ENCODE measurements around the gene MSMP.

The MSMP gene

DNA sequence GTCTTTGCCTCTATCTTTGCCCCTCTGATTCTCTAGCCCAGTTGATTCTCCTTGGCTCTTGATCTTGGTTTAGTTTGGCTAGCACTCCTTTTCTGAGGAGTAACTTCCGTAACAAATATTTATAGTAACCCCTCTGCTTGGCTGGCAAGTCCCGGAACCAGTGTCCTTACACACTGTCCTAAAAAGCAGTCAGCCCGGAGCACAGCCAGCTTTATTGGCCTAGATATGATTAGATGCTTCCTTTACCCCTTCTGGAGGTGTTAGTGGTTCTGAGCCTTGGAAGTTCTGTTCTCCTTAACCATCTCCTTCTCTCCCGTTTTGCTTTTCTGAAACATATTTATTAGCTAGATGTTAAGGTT is 17.0 kb upstream of the MSMP start:
- no peak for DNase-seq

- no peak for DNase-seq
Measured at GRCh38 chr9:35769763-35770162, 15.7 kb upstream of the MSMP start.

DNA sequence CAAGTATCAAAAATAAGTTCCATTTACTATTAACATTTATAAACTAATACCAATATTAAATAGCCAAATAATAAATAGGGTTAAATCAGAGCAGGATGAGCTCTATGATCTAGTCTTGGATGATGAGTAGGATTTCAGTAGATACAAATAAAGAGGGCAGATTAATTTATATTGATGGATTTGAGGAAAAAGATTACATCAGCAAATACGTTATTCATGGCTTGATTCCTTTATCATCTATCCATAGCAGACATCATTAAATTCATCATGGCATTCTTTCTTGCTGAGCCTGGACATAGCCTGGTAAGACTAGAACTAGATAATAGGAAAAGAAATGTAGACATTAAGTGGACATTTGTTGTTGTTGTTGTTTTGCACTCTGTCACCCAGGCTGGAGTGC is 13.4 kb upstream of the MSMP start:
- no peak for DNase-seq

DNA sequence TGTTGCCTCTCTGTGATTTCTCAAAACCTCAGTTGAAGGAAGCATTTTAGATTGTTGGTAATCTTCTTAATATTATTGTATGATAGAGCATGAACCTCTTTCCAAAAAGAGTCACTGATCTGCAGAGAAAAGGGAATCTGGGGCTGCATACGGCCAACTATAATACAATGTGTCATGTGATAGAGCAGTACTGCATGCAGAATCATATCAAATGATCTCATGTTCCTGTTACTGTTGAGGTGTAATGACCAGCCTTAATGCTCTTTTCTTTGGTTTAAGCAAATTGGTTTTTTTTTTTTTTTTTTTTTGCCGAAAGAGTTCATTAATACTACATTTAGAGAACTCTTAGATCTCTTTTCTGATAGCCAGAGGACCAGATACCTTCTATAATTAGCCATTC is 12.9 kb upstream of the MSMP start:
- no peak for DNase-seq

GRCh38 chr9:35763803-35764202 is 9.7 kb upstream of the MSMP start:
- DNase-seq, result no peak

GRCh38 chr9:35763181-35763580 is 9.1 kb upstream of the MSMP start:
- no peak for DNase-seq

DNA sequence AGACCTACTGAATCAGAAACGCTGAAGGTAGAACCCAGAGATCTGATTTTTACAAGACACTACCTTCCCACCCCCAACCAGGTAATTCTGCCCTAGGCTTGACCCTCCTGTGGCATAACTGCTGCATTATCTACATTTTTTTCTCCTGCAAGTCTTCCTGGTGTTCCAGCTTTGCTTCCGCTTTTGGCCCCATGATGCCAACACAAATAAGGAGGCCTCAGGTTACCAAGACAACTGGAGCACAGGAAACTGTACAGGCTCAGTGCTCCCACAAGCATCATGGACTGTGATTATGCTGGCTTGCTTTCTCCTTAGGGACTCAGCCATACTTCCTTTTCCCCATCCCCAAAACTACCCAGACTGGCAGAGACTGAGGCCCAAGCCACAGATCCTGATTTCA is 6.6 kb upstream of the MSMP start:
- no peak for DNase-seq

DNA sequence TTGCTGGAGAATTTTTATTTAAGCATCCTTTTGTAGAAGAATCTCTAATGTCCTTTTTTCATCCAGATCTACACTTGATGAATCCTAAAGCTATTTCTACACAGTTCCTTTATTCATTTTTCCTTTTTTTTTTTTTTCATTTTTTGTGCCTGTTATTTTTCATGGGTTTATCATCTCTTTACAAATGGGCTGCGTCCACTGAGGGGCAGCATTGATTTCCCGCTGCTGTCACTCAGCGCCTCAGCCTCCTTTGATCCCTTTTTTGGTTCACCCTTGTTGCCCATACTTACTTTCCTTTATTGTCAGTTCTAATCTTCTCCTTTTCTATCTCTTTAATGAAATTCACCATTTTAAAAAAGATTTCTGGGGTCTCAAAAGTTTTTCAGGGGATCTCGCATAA is 5.7 kb upstream of the MSMP start:
- DNase-seq, result no peak

GRCh38 chr9:35758475-35759050 is 4.5 kb upstream of the MSMP start:
- no peak for DNase-seq

GRCh38 chr9:35757892-35758275 is 3.8 kb upstream of the MSMP start:
- DNase-seq, result no peak

GRCh38 chr9:35757226-35757891 is 3.3 kb upstream of the MSMP start:
- DNase-seq, result peak; percentile 60

DNA sequence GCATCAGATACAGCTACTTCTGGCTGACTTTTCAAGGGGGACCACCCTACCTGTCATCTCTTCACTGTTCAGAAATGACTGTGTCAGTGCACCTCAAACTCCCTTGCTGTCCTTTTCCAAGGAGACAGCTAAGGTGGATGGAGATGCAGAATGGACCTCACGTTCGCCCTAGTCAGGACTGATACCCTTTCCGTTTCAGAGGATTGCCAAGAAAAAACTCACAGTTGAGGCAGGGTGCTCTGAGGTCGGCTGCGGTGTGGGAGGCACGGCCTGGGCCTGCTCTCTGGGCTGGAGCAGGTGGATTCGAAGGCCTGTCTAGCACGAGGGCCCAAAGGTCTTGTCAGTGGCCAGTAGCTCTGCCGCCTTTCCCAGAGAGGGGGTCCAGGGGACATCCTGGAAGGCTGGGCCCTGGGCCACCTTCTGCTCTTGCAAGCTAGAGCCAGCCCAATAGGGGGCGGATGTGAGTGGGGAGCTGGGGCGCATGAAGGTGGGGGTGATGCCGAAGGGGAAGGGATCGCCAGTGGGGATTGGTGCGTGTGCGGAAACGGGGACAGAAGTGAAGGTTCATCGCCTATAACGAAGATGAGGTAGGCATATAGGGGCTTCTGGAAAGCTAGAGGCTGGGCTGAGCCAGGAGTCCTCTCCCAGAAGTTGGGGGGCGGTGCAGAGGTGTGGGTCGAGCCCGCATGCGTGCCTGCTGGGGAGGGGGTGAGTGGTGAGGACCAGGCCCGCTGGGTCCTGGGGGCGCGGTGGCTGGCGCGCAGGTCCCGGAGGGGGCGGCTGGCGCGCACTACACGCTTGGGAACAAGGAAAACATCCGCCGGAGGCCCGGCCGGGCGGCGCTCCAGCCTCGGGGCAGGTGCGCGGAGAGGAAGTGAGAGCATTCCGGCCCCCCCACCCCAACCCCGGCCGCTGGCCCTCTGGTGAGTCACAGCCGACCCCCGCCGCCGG is 2.5 kb upstream of the MSMP start:
- peak; percentile 56 for DNase-seq

DNA sequence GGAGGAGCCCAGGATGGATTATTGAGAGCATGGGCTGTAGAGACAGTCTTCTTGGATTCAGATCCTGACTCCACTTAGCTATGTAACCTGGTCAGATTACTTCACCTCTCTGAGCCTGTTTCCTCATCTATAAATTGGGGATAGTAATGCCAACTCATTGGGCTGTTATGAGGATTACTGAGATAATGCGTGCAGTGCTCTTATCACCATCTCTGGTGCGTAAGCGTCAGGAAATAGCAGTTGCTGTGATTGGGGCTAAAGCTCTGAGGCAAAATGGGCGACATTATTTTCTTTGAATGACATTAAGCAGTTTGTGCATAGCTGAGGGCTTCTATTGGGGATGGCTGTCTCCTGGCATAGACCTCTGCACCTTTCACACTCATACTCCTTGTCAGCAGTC is 995 bp upstream of the MSMP start:
- no peak for DNase-seq

- DNase-seq, result no peak
Measured at GRCh38 chr9:35753466-35753865, 610 bp downstream of the MSMP start.

DNA sequence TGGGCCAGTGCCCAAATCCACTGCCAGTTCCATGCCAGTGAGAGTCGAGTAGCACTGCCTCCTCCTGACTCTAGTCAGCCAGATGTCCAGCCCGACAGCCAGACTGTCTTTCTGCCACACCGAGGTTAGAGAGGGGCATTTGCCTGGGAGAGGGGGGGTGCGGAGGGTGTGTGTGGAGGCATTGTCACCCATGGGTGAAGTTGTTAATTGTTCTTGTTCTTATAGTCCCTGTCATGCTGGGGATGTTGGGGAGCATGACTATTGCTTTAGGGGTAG is 3.9 kb downstream of the MSMP start:
- no peak for DNase-seq

DNA sequence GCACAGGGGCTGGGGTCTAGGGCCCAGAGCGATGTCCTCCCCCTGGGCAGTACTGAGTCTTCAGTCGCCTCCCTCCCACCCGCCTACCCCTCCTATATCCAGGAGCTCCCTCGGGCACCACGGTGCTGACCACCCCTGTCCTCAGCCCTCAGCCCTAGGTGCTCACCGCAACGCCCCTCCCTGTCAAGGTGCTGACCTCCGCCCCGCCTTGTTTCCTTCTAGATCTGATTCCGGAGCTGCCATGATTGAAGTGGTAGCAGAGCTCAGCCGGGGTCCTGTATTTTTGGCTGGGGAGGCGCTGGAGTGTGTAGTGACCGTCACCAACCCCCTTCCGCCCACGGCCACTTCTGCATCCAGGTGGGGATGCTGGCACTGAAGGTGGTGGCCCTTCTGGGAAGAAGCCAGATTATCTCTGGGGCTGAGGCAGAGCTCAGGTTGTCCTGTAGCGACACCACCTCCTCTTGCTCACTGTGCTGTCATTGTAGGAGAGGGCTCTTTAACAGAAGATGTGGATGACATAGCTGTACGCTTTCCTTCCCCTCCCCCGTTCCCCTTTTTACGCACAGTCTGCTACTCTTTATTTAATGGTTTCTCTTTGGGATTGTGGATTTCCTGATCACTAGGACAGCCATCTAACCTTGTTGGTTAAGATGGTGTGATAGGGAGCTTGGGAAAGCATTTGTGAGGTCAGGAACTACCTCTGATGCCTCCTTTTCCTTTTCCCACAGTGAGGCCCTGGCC is 4.4 kb downstream of the MSMP start:
- no peak for DNase-seq

DNA sequence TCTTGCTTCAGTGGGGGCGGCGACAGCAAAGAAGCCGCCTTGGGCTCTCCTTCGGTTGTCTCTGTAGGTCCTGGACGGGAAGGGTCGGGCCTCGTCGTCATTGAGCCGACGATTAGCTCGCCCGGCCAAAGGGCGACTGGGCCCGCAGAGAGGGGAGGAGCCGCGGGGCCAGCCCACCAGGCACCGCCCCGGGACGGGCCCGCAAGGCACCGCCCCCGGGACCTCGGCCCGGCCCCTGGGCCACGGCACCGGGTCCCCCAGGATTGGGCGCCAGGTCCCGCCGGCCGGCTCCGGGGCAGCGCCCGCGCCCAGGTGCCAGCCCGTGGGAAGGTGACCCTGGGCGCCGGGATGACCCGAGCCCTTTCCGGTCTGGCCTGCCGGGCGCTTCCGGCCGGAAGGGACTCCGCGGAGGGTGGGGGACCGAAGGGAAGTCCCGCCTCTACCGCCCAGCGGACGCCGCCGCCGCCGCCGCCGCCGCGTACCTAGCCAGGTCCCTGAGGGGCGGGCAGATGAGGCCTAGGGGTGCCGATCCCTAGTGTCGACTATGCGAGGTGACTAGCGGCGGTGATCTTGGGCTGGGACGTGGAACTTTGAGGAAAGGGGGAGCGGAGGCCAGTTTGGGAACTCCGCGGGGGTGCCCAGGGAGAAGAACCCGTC is 5.1 kb downstream of the MSMP start, which contains the start of the genes GBA2 and RGP1:
TSS of gene GBA2 (minus strand) at position 371 of the 657 bp plus-strand sequence. CDS start 524 bp downstream, outside the sequence.
TSS of gene RGP1 (plus strand) at position 430 of the 657 bp plus-strand sequence. CDS start 469 bp downstream, outside the sequence.
- DNase-seq, result peak; percentile 54

- DNase-seq, result no peak
Measured at GRCh38 chr9:35748242-35748857, 5.7 kb downstream of the MSMP start.

DNA sequence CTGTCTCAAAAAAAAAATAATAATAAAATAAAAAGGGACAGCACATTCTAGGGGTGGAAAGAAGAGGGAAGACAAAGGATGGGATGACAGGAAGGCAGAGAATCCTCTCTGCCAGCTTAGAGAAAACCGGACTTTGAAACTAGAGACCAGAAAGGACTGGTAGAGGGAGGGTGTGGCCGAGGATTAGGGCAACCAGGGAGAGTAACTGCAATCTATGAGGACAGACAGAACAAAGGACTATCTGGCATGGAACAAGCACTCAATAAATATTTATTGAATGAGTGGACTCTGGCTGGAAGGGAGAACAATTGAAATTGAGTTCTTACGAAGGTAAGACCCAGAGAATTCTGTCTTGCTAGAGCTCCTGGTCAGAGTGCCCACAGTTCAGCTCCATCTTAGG is 7.5 kb downstream of the MSMP start:
- DNase-seq, result no peak

DNA sequence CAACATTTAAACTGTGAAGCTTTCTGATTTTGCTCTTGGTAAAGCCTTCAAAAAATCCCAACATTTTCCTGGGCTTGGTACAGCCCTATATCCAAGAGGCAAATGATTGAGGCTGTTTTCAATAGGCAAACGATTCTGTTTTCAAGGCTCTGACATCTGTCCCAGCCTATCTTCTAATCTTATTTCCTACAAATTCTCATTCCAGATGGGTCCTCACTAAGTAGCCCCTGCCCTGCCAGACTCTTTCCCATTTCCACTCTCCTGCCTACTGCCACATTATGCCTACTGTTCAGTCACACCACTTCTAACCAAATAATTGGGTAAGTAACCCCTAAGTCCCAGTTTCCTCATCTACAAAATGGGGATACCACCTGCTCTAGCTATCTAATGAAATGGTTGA is 8.5 kb downstream of the MSMP start:
- DNase-seq, result no peak

- no peak for DNase-seq
Measured at GRCh38 chr9:35743880-35744518, 10.1 kb downstream of the MSMP start.

GRCh38 chr9:35743452-35743851 is 10.6 kb downstream of the MSMP start:
- DNase-seq, result no peak
